ENCODE data around the gene SSBP4.

The SSBP4 gene

DNA sequence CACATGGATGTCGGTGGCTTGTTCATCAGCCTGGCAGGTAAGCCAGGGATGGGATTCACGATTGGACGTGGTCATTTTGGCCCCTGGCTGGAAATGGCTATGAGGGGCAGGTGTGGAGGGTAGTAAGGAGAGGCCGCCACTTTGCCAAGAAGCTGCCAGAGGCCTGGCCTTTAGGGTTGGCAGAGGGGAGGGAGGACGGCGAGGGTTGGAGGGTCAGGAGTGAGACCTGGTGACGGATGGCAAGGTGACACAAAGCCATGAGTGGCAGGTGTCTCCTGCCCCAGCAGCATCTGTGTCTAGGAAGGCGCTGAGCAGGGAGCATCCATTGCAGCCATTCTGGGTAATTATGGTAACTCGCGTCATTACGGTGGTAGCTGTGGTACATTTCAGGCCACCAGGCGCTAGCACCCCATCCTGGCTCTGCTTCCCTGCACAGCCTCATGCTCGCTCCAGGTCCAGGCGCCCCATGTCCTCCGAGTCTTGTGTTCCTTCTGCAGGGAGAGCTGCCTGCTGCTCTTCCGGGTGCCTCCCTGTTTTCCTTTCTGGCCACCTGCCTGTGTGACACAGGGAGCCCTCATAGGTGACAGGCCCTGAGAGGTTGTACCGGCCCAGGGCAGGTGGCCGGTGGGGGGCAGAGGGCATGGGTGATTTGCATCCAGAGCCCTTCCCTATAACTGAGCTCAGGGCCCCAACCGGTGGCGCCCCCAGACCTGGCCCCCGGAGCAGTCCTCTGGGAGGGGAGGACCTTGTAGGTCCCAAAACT lies 4.2 kb downstream of the SSBP4 start:
- TF ChIP-seq, protein P1, sequence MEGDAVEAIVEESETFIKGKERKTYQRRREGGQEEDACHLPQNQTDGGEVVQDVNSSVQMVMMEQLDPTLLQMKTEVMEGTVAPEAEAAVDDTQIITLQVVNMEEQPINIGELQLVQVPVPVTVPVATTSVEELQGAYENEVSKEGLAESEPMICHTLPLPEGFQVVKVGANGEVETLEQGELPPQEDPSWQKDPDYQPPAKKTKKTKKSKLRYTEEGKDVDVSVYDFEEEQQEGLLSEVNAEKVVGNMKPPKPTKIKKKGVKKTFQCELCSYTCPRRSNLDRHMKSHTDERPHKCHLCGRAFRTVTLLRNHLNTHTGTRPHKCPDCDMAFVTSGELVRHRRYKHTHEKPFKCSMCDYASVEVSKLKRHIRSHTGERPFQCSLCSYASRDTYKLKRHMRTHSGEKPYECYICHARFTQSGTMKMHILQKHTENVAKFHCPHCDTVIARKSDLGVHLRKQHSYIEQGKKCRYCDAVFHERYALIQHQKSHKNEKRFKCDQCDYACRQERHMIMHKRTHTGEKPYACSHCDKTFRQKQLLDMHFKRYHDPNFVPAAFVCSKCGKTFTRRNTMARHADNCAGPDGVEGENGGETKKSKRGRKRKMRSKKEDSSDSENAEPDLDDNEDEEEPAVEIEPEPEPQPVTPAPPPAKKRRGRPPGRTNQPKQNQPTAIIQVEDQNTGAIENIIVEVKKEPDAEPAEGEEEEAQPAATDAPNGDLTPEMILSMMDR (IDR thresholded peaks at IDR 0.05; ENCODE audit: low read depth, low read length): no peak
- DNase-seq (ENCODE audit: low read depth in 2 of 2): no peak
- no peak overlapping the region for H3K4me3 ChIP-seq (replicated peaks in 1 of 2; ENCODE audit: low read depth in 2 of 2, low read length in 2 of 2)

DNA sequence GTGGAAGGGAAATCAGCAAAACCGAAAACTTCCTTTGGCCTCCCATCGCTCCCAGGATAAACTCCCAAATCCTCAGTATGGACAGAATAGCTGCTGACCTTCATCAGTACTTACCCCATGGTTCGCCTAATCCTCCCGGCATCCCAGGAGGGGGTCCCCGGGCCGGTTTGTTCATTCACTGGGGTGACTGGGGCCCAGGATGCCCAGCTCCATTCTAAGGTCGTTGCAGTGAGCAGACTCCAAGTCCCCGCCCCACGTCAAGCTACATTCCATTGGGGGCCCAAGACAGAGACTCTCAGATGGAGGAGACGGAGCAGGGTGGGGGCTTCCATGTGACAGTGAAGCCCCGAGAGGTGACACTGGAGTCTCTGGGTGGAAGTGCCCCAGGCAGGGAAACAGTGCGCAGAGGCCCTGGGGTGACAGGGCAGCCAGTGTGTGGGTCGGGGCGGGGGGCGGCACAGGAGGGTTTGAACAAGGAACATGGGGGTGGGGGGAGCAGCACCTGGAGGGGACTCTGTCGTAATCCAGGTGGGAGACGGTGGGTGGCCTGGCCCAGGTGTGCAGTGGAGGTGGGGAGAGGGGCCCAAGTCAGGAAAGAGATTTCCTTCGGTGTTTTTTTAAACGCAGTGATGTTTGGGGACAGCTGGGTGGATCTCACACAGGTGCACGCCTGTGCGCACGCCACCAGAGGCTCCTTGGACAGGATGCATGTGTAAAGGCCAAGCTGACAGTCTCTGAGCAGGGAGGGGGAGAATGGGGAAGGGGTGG lies 5.1 kb downstream of the SSBP4 start:
- TF ChIP-seq, protein P1 (IDR thresholded peaks at IDR 0.05; ENCODE audit: low read depth, low read length): no peak
- H3K4me3 ChIP-seq (replicated peaks in 1 of 2; ENCODE audit: low read depth in 2 of 2, low read length in 2 of 2): no peak overlapping the region
- no peak for DNase-seq (ENCODE audit: low read depth in 2 of 2)

DNA sequence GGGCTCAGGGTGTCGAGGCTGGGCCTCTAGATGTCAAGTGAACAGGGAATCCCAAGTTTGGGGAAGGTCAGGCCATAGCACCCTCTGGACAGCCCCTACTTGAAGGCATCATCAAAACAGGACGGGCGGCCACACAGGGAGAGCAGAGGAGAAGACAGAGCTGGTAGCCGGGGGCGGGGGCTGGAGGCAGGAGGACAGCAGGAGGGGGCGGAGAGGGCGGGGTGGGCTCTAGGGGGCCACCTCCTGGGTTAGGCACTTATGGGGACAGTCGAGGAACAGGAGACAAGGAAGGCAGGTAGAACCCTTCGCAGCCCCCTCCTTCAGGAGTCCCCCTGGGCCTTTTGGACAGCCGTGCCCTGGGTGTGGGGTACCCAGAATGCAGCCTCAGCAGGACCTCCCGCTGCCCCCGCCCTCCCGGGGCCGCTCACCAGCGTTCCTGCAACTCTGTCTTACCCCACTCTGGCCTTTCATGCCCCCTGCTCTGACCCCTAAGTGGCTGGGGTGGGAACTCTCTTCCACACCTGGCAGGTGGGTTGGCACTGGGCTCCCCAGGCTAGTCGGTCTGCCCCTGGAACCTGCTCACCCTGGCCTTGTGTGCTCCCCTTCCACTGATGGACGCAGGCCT lies 5.8 kb downstream of the SSBP4 start:
- no peak overlapping the region for H3K4me3 ChIP-seq (replicated peaks in 1 of 2; ENCODE audit: low read depth in 2 of 2, low read length in 2 of 2)
- TF ChIP-seq, protein P1 (IDR thresholded peaks at IDR 0.05; ENCODE audit: low read depth, low read length): no peak
- no peak for DNase-seq (ENCODE audit: low read depth in 2 of 2)

DNA sequence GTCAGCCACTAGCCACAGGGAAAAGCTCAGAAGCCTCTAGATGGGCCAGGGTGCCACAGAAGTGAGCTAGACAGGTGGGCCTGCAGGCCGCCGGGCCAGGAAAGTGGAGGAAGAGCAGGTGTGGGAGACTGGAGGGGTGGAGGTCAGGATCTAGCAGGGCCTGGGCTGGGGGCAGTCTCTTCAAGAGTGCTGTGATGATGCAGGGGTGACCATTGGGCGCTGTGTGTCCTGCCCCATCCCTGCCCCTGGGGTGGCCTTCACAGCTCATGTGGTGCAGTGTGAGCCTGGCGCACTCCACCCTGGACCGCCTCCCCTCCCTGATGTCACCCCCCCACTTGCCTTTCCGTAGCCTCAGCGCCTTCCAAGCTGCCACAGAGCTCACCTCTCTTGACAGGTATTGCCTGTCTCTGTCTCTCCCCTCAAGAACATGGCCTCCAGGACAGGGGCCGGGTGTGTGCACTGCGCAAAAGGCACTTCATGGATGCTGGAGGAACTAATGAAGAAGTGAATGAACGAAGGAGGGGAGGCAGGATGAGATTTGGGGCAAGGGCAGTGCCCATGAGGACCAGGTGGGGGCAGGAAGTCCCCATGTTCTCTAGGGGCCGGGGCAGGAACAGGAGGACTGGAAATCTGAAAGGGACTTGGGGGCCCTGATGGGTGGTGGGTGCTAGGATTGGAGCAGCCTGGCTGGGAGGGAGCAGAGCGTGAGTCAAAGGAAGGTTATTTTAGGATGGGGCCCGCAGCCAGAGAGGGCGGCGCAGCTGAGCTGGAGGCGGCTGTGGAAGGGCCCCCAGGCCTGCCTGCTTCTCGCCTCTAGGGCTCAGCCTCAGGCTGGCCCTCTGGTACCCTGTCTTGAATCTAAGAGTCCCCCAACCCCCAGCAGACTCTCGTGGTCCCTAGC lies 6.6 kb downstream of the SSBP4 start:
- TF ChIP-seq, protein P1 (IDR thresholded peaks at IDR 0.05; ENCODE audit: low read depth, low read length): peak; percentile 29
- DNase-seq (ENCODE audit: low read depth in 2 of 2): peak; percentile 74
- H3K4me3 ChIP-seq (replicated peaks in 1 of 2; ENCODE audit: low read depth in 2 of 2, low read length in 2 of 2): no peak overlapping the region

DNA sequence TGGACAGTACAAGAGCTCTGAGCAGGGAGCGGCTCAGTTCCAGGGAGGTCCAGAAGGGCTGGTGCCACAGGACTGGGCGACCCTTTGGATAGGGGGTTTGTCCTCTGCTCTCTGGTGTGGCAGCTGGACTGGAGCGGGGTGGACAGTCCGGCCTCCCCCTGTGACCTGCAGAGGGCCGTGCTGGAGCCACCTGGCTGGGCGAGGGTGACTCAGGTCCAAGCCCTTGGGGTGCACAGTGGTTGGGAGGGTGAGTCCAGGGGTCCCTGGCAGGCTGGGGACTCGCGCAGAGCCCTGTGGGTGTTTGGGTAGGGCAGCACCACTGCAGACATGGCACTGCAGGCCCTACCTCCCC lies 7.2 kb downstream of the SSBP4 start:
- H3K4me3 ChIP-seq (replicated peaks in 1 of 2; ENCODE audit: low read depth in 2 of 2, low read length in 2 of 2): no peak overlapping the region
- TF ChIP-seq, protein P1 (IDR thresholded peaks at IDR 0.05; ENCODE audit: low read depth, low read length): no peak
- no peak for DNase-seq (ENCODE audit: low read depth in 2 of 2)

DNA sequence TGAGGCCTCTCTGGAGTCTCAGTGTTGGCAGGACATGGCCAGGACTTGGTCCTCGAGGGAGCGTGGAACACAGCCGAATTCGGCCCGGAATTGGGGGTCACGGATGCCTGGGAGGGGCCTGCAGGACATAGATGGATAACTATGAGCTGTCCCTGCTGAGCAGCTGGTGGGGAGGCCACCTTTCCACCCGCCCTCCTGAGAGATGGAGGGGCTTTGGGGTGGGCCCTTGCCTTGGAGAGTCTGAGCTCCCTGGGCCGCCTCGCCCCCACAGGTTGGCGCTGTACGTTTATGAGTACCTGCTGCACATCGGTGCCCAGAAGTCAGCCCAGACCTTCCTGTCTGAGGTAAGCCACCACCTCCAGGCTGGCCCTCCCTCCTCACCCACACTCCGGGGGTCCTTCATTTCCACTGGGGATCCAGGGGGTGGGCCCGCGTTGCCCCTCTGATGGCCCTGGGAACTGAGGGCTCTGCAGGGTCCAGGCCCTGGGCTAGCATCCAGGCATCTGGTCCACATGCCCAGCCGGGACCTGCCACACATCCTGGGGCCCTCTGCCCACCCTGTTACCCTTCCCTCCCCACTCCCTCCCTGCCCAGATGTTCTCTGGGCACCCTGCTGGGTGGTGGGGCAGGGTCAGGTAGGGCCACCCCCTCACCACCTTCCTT lies 8.0 kb downstream of the SSBP4 start:
- H3K4me3 ChIP-seq (replicated peaks in 1 of 2; ENCODE audit: low read depth in 2 of 2, low read length in 2 of 2): no peak overlapping the region
- DNase-seq (ENCODE audit: low read depth in 2 of 2): no peak
- TF ChIP-seq, protein P1 (IDR thresholded peaks at IDR 0.05; ENCODE audit: low read depth, low read length): no peak
